OCI-LY1 (cell line): ENCODE data around the gene UPK3A.

ENCODE experiments used
- CTCF ChIP-seq: fragments of 200-600 bp; sonication (generic), shearing (Covaris generic); IDR thresholded peaks from 2 replicates; pipeline ENCODE4 v1.5.1; 2017; ENCODE audit warnings: mild to moderate bottlenecking, antibody characterized with exemption, low read length, moderate library complexity, mixed read lengths
- EZH2 ChIP-seq: fragments of 200-600 bp; sonication (generic), shearing (Covaris generic); IDR thresholded peaks from 2 replicates; pipeline ENCODE4 v1.8.0; 2017; ENCODE audit warnings: borderline replicate concordance, mixed run types, mild to moderate bottlenecking, antibody characterized with exemption, low read length, moderate library complexity, mixed read lengths

- TF ChIP-seq CTCF (no peak), EZH2 (no peak)
Measured at GRCh38 chr22:45312415-45312814, 27.7 kb downstream of the UPK3A start.
